RWPE1 (cell line): ENCODE data around the gene KDM4D.
"Not testable (repeated sequence)": the region's sequence is repeated elsewhere in the genome, so short reads cannot be mapped to it uniquely, and the experiment has no call there.

Source experiments
- CTCF ChIA-PET: fragments of 350-600 bp; sonication (Branson Sonifier 250); formaldehyde crosslinking; extraction: SDS; loops from one replicate; lab custom pipeline; 2021; lab: Yijun Ruan, JAX
- POLR2A ChIA-PET: fragments of 400-600 bp; formaldehyde crosslinking; extraction: SDS; loops from one replicate; lab custom pipeline; 2020; ENCODE audit warnings: antibody characterized with exemption; ENCODE audit not compliant: low non-redundant PET; lab: Yijun Ruan, JAX
- DNase-seq: peaks from one replicate; pipeline ENCODE4 v3.0.0; 2012; ENCODE audit warnings: low spot score
- H3K27ac ChIP-seq: fragments of 450-650 bp; 2 replicates; pipeline ENCODE4 v1.5.1; 2017
- CTCF ChIP-seq: fragments of 450-650 bp; conservative IDR thresholded peaks from 2 replicates; pipeline ENCODE4 v1.5.1; 2017; ENCODE audit warnings: low read depth, mild to moderate bottlenecking

The KDM4D gene

GRCh38 chr11:95035316-95035715 lies 61.8 kb downstream of the KDM4D start:
- H3K27ac ChIP-seq = no peak overlapping the region
- ChIA-PET CTCF (interaction anchor here (0.5 kb wide), 1 partner anchor 27 kb away, joined by 3 read pairs; no protein-coding TSS in a partner anchor), POLR2A (no interaction called here)
- peak; percentile 50 for DNase-seq
- no peak for TF ChIP-seq CTCF

DNA sequence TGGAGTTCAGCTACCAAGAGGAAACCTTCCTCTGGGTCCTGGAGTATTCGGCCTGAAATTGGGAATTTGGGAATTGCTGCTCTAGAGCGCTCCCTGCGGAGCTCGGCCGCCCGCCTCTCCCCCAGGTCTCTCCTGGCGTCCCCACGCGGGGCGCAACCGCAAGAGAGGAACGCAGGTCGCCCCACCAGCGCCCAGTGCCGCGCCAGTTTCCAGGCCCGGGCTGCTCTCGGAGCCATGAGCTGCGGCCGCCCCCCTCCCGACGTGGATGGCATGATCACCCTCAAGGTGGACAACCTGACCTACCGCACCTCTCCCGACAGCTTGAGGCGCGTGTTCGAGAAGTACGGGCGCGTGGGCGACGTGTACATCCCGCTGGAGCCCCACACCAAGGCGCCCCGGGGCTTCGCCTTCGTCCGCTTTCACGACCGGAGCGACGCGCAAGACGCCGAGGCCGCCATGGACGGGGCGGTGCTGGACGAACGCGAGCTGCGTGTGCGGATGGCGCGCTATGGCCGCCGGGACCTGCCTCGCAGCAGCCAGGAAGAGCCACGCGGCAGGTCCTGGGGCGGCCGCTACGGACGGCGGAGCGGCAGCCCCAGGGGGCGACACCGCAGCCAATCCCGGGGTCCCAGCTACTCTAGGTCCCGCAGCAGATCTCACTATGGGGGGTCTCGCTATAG lies 64.0 kb downstream of the KDM4D start:
- H3K27ac ChIP-seq, POLR2A ChIA-PET, DNase-seq, CTCF ChIA-PET: not testable (repeated sequence)

GRCh38 chr11:95042239-95042638 lies 68.7 kb downstream of the KDM4D start:
- ChIA-PET POLR2A (no interaction called here), CTCF (no interaction called here)
- no peak for DNase-seq
- no peak for TF ChIP-seq CTCF
- no peak overlapping the region for H3K27ac ChIP-seq

GRCh38 chr11:95042906-95043305 lies 69.4 kb downstream of the KDM4D start:
- POLR2A ChIA-PET = no interaction called here
- DNase-seq = no peak
- CTCF ChIA-PET = no interaction called here
- H3K27ac ChIP-seq = no peak overlapping the region
- TF ChIP-seq CTCF = no peak

GRCh38 chr11:95044010-95044409 lies 70.5 kb downstream of the KDM4D start:
- DNase-seq = no peak
- ChIA-PET POLR2A (no interaction called here), CTCF (no interaction called here)
- H3K27ac ChIP-seq = no peak overlapping the region
- no peak for TF ChIP-seq CTCF

- no peak overlapping the region for H3K27ac ChIP-seq
- ChIA-PET POLR2A (no interaction called here), CTCF (no interaction called here)
- no peak for DNase-seq
- TF ChIP-seq CTCF = no peak
Observed at GRCh38 chr11:95045812-95046211, 72.3 kb downstream of the KDM4D start.
